Endothelial cell of umbilical vein (primary cell): ENCODE measurements around the gene JAKMIP3.

ENCODE experiments used
- POLR2A ChIP-seq: IDR thresholded peaks from 2 replicates; pipeline ENCODE4 v1.6.1; 2012; ENCODE audit warnings: low read depth, mild to moderate bottlenecking, control low read depth, low read length
- TF ChIP-seq, protein P1 (sequence below), 2 donors: IDR thresholded peaks; 1 replicate in 1 of 2; 2 replicates in 1 of 2; pipeline ENCODE4 v1.5.1; 2011; ENCODE audit warnings: low read length in 2 of 2, mild to moderate bottlenecking in 2 of 2, moderate library complexity in 2 of 2, control low read depth in 1 of 2, inconsistent platforms in 1 of 2, low read depth in 1 of 2; ENCODE audit not compliant: insufficient read depth in 1 of 2; ENCODE audit errors: extremely low read depth in 1 of 2

DNA sequence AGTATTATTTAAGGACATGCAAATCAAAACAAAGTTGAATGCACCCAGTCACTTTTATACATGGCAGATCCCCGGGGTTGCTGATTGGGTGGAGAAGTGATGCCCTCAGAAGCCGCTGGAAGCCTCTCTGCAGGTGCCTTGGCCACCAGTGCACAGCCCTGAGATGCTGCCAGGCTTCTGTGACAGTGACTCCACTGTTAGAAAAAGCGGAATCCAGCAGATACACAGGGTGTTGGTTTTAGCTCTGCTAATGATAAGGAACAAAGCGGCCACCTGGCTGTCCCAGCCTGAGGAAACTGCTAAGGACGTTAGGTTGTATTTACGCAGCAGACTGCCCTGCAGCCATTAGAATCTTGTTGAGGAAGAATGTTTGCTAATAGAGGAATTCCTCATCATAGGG, 47.5 kb downstream of the JAKMIP3 start:
- TF ChIP-seq POLR2A: no peak
- TF ChIP-seq, protein P1, sequence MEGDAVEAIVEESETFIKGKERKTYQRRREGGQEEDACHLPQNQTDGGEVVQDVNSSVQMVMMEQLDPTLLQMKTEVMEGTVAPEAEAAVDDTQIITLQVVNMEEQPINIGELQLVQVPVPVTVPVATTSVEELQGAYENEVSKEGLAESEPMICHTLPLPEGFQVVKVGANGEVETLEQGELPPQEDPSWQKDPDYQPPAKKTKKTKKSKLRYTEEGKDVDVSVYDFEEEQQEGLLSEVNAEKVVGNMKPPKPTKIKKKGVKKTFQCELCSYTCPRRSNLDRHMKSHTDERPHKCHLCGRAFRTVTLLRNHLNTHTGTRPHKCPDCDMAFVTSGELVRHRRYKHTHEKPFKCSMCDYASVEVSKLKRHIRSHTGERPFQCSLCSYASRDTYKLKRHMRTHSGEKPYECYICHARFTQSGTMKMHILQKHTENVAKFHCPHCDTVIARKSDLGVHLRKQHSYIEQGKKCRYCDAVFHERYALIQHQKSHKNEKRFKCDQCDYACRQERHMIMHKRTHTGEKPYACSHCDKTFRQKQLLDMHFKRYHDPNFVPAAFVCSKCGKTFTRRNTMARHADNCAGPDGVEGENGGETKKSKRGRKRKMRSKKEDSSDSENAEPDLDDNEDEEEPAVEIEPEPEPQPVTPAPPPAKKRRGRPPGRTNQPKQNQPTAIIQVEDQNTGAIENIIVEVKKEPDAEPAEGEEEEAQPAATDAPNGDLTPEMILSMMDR (IDR thresholded peaks at IDR 0.05; ENCODE audit: extremely low read depth in 1 of 2, insufficient read depth in 1 of 2, low read depth in 1 of 2, low read length in 2 of 2): no peak
